GM12892 (cell line): ENCODE measurements around the gene SDHAF4.

Experiments
- POLR2A ChIP-seq: IDR thresholded peaks from 2 replicates; pipeline ENCODE4 v1.6.1; 2011; ENCODE audit warnings: low read depth, low read length, control low read depth
- POLR2AphosphoS5 ChIP-seq: IDR thresholded peaks from 2 replicates; pipeline ENCODE4 v1.6.1; 2011; ENCODE audit warnings: low read depth, low read length, control low read depth
- TAF1 ChIP-seq: IDR thresholded peaks from 2 replicates; pipeline ENCODE4 v1.6.1; 2011; ENCODE audit warnings: low read depth, mild to moderate bottlenecking, control low read depth, low read length, borderline replicate concordance

GRCh38 chr6:70627500-70628254 lies 60.9 kb downstream of the SDHAF4 start:
- TF ChIP-seq POLR2A (no peak), POLR2AphosphoS5 (no peak), TAF1 (no peak)
